AG08396 (cell line): Measurements from ENCODE around the gene HCRT.
A peak's percentile ranks its signal among the peaks of the same experiment; 100 is the strongest.
"Not testable (repeated sequence)": the region's sequence is repeated elsewhere in the genome, so short reads cannot be mapped to it uniquely, and the experiment has no call there.

Experiments used
- DNase-seq: peaks from one replicate; pipeline ENCODE4 v3.0.0; 2012; ENCODE audit warnings: low spot score, mixed read lengths

Gene HCRT

DNA sequence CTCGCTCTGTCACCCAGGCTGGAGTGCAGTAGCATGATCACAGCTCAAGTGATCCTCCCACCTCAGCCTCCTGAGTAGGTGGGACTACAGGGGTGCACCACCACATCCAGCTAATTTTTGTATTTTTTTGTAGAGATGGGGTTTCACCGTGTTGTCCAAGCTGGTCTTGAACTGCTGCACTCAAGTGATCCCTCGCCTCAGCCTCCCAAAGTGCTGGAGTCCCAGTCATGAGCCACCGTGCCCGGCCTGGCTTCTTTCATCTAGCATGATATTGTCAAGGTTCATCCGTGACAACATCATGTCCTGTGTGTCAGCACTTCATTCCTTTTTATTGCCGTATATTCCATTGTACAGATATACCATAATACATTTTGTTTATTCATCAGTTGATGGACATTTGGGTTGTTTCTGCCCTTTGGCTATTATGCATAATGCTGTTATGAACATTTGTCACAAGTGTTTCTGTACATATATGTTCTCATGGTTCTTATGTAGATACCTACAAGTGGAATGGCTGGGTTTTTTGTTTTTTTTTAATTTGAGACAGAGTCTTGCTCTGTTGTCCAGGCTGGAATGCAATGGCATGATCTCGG lies 12.4 kb upstream of the HCRT start:
- no peak for DNase-seq

DNA sequence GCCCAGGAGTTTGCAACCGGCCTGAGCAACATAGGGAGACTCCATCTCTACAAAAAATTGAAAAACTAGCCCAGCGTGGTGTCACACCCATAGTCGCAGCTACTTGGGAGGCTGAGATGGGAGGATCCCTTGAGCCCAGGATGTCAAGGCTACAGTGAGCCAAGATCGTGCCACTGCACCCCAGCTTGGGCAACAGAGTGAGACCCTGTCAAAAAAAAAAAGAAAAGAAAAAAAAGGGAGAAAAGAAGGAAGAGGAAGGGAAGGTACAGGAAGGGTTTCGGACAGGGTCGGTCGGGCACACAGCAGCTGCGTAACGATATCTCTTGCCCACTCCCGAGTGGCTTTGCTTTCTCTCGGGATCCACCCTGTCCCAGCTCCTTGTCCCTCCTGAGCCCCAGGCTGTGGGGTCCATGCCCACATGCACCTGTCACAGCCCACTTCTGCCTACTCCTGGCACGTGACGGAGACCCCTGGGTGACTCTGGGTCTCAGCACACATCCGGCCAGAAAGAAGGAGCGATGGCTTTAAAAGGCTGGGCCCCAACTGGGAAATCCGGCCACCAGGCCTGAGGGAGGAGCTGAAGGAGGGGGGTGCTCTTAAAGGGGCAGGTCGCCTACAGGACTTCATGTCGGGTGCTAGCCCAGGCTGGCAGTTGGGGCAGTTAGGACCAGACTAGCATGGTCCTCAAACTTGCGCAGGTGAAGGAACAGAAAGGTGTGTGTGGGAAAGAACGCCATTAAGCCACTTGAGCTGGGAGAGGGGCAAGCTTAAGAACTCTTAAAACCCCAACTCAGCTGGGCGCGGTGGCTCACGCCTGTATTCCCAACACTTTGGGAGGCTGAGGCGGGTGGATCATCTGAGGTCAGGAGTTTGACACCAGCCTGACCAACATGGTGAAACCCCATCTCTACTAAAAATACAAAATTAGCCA lies 9.0 kb upstream of the HCRT start, which contains the start of gene GHDC:
TSS of gene GHDC (minus strand) at position 526 of the 931 bp plus-strand sequence. CDS start 913 bp downstream, outside the sequence.
- DNase-seq, result peak; percentile 87

DNA sequence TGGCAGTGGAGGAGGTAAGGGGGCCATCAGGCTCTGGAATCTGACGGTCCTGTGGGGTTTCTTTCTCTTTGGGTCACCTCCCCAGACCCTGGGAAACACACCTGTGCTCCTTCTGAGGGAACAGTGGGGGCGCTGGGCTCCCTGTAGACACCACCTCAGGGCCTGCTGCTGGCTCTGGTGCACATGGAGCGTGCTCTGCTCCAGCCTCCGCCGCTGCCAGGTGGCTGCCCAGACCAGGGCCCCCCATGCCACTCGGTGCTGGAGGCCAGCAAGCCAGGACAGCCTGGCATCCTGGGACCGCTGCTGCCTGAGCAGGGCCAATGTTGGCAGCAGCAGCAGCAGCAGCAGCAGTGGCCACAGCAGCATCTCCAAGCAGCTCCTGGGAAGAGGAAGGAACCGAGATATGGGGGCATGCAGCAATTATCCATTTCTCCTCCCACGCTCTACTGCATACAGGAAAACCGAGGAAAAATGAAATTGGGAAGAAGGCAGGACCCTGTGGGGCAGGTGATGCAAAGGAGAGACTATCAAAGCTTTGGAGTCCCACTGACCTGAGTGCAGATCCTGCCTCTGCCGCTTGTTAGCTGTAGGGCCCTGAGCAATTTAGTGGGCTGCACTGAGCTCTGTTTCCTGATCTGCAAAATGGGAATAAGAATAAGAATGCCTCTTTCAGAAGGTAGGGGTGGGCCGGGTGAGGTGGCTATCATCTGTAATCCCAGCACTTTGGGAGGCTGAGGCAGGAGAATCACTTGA lies 8.1 kb upstream of the HCRT start:
- DNase-seq, result no peak

DNA sequence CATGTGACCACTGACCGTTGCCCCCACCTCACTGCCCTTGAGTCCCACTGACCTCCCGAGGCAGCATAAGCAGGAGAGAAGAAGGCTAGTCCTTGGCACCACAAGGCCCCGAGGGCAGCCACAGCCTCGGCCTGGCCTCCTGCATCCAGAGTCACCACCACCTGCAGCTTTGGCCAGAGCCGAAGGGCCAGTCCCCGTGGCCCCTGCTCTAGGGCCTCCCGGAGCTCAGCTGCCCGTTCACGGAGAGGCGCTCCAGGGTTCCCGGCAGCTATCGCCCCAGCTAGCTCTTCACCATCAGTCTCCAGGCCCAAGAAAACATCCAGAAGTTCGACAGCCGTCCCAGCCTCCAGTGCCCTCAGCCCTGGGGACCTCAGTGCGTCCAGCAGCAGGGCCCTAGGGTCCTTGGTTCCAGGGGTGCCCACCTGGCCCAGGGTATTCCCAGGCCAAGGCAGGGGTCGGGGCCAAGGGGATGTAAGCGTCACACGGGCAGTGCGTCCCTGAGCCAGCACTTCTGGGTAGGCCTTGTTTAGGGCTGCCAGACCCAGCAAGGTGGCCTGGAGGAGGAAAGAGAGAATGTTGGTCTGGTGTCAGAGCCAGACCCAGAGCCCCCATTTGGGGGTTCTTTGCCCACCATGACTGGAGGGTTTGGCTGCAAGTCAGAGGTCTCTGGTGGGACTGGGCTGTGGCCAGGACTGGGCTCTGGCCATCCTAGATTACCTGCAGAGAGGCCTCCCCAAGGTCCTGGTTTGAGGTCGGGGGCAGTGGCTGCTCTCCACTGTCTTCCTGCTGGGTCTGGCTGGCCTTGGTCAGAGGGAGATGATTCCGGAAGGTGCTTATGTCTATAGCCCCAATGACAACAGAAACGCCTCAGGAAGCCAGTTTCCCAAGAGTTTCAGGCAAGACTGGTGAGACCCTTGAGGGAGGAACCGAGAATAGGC lies 7.2 kb upstream of the HCRT start:
- no peak for DNase-seq

DNA sequence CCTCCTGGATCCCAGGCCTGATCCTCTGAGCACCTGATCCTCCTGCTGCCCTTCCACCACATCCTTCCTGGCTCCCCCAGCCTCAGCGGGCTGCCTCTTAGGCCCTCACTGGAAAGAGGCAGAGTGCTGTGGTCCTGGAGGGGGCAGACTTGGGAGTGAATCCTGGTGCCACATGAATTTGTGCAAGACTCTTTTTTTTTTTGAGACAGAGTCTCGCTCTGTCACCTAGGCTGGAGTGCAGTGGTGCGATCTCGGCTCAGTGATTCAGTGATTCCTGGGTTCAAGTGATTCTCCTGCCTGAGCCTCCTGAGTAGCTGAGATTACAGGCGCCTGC lies 6.0 kb upstream of the HCRT start:
- DNase-seq, result no peak

DNA sequence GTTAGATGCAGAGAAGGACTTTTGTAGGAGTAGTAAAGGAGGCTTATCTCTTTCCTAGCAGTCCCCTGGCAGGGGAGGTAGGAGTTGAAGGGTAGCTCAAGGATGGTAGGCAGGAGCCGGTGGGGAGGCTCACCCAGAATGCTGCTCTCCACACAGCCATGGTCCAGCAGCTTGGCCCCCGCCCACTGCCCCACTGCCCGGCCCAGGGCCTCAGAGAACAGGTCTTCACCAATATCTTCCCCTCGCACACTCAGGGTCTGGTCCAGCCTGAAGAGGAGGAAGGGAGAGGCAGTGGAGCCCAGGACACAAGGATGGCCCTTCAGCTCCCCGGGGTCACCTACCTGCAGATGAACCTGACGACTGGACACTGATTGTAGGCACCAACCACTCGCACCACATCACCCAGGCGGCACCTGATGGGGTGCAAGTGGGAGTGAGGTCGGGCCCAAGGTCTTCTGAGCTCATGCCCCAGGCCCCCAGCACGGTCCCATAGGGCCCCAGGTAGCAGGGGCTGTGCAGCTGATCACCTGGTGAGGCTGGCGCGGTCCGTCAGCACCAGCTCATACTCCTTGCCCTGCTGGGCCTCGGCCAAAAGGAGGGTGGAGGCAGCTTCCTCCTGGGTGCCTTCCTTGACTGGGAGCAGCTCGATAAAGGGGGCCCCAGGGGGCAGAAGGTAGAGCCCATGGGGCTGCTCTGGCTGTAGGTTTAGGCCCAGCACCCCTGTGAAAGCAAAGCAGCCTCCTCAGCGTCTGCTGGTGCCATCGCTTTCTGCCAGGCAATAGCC lies 5.4 kb upstream of the HCRT start:
- DNase-seq, result no peak

DNA sequence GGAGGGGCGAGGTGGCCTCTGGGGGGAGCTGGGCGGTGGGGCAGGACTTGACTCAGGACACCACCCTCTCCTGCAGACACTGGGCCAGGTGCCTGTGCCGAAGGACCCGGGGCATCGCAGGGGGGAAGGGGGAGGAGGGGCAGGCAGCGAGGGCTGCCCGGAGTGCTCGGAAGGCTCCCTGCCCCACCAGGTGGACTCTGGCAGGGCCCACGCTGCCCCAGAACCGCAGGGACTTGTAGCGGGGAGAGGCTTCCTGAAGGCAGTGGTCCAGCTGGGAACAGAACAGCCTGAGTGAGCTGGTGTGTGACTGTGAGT lies 4.4 kb upstream of the HCRT start:
- no peak for DNase-seq

DNA sequence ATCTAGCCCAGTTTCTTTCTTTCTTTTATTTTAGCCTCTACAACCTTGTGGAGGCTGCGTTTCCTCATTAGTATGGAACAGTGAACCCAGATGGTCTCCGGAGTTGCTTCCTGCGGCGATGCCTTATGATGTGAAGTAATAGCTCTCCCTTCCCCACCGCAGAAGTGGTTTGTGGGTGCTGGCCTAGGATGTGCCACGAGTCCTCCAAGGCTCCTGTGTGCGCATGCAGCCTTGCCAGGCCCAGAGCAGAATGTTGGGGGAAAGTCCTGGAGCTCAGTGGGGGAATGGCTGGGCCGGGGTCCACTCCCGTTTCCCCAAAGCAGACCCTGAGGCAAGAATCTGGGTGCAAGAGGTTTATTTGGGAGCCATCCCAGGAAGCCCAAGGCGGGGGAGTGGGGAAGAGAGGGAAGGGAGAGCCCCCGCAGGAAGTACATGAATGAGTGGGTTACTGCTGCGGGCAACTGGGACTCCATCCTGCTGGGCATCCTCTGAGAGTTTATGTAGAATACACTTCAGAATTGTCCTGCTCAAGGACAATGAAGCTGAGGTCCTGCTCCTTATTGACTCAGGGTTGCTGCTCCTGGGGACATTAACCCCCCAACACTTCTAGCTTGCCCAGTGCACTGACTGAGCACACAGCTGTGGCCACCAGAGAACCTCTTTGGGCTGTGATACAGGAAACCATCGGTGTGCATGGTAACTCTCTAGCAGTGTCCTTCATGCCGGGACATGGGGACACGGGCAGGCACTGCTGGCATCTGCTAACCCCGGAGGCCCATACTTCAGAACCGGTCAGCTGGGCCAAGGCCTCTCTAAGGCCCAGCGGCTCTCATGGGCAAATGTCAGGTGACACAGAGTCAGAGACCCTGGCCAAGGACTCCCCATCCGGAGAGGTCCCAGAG lies 3.7 kb upstream of the HCRT start:
- no peak for DNase-seq

DNA sequence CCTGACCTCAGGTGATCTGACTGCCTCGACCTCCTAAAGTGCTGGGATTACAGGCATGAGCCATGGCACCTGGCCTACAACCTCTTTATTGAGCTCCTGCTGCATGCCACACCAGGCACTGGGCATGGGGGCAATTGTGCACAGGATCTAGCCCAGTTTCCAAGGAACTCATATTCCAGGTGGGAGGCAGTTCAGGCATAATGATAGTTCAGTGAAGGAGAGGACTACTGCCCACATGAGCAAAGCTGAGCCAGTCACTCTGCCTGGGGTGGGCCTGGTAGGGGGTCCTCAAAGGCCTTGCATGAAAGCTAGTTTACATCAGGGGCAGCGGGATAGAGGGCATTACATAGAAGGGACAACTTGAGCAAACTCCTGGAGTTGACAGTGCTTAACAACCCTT lies 2.6 kb upstream of the HCRT start:
- no peak for DNase-seq

DNA sequence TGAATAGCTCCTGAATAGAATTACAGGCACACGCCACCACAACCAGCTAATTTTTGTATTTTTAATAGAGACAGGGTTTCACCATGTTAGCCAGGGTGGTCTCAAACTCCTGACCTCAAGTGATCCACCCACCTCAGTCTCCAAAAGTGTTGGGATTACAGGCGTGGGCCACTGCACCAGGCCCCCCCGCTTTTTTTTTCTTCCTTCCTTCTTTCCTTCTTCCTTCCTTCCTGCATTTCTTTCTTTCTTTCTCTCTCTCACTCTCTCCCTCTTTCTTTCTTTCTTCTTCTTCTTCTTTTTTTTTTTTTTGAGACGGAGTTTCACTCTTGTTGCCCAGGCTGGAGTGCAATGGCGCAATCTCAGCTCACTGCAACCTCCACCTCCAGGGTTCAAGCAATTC lies 939 bp upstream of the HCRT start:
- not testable (repeated sequence) for DNase-seq

DNA sequence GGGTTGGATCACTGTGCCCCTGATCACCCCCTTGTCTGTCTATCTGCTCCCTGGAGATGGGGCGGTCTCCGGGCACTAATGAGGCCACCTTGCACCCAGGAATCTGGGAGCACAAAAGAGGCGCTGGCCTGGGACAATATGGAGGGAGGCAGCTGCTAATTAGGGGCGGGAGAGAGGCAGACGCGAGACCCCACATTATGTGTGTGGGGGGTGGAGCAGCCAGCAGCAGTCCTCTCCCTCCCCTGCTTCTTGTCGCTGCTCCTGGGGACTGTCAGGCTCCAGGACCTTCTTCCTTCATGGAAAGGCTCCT lies 324 bp upstream of the HCRT start:
- DNase-seq, result no peak

DNA sequence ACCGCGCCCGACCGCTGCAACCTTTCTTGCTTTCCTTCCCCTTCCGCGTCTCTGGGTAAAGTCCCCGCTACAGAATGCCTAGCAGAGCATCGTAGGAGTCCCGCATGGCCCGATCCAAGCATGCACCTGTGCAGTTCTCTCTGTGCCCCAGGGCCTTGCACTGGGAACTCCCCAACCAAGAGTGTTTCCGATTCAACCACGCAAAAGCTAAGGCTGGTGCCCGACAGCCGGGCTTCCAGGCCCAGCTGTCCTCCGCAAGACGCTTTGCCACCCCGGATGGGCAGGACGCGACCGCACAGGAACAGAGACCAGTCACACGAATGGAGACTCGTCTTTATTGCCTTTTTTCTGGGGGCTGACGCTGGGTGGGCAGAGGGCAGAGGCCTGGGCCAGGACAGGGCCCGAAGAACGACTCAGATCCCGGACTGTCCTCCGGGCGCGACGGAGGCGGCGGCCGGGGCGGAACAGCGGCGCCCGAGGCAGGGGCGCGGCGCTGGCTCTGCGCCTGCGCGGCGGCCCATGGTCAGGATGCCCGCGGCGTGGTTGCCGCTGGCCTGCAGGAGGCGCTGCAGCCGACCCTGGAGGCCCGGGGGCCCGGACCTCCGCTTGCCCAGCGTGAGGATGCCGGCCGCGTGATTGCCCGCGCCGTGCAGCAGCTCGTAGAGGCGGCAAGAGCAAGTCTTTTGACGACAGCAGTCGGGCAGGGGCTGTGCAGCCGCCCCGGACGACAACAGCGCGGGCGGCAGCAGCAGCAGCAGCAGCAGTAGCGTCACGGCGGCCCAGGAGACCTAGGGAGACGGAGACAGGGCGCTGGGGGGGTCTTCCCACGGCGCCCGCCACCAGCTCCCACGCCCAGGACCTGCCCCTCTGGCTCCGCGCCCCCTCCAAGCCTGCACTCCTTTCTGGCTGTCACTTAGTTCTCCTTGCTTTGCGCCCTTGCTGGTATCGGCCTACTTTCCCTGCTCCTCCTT lies 1.2 kb downstream of the HCRT start:
- peak; percentile 96 for DNase-seq

DNA sequence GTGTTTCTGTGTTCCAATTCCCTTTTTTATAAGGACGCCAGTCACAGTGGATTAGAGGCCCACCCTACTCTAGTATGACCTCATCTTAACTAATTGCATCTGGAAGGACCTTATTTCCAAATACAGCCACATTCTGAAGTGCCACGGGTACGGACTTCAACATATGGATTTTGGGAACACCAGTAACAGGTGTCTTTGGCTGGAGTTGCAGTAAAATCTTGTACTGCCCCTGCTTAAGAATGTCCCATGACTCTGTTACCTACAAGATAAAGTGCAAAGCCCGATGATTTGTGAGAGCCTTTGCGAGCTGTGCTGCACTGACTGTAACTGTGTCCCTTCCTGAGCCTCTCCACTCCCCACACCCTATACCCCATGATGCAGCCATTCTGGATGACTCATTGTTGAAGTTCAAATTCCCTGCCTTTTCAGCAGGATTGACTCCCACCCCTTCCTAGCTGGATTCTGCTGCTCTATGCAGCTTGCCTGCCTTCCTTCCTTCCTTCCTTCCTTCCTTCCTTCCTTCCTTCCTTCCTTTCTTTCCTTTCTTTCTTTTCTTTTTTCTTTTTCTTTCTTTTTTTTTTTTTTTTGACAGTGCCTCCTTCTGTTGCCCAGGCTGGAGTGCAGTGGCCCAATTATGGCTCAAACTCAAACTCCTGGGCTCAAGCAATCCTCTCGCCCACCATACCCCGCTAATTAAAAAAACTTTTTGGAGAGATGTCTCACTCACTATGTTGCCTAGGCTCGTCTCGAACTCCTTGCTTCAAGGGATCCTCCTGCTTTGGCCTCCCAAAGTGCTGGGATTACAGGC lies 2.1 kb downstream of the HCRT start:
- DNase-seq, result peak; percentile 74

DNA sequence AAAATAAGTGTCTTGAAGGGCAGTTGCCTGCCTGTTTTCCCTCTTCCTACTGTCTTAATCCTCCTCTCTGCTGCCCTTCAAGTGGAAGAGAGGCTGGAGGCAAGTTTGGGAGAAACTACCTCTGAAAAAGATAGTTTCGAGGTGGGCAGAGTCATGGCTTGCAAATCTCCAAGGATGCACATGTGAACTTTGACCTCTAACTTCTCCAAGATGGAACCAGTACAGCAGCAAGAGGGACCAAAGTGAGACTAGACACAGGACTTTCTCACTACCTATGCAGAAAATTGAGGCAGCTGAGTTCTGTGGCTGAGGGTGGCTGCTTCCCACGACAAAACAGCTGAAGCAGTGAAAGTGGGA lies 3.4 kb downstream of the HCRT start:
- no peak for DNase-seq

DNA sequence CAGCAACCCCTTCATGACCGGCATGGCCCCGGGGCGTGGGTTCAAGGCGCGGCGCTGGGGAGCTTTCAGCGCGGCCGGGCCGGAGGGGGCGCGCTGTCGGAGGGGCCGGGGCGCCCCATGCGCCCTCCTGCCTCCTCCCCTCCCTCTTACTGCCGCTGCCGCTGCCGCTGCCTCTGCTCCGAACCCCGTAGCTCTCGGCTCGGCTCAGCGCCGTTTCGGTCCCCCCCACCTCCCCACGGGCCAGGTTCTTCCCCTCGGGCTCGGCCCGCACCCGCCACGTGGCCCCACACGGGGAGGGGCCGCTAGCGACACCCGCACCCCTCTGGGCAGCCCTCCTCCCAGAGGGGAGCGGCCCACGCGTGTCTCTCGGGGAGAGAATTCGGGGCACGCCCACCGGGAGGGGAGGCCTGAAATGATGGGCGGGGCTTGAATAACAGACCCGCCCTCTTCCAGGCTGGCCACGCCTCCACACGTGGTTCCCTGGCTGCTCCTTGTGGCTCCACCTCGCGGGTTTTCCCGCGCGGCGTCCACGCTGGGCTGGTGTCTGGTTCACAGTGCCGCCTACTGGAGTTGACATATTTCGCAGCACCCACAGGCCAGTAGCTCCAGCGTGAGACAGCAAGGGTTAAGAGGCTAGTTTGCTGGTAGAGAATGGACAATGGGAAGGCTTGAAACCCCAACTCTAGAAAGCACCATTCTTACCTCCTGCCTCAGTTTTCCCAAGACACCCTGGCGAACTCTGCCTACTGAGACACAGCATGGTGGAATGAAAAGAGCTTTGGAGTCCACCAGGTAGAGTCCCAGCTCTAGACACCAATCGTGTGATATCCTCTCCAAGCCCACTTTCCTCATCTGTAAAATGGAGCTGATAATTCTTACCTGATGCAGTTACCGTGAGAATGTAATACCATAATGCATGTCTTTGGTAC lies 4.1 kb downstream of the HCRT start, which contains the start of gene KCNH4:
TSS of gene KCNH4 (minus strand) at position 221 of the 929 bp plus-strand sequence. CDS start at position 24, 197 bp downstream.
- peak; percentile 92 for DNase-seq

DNA sequence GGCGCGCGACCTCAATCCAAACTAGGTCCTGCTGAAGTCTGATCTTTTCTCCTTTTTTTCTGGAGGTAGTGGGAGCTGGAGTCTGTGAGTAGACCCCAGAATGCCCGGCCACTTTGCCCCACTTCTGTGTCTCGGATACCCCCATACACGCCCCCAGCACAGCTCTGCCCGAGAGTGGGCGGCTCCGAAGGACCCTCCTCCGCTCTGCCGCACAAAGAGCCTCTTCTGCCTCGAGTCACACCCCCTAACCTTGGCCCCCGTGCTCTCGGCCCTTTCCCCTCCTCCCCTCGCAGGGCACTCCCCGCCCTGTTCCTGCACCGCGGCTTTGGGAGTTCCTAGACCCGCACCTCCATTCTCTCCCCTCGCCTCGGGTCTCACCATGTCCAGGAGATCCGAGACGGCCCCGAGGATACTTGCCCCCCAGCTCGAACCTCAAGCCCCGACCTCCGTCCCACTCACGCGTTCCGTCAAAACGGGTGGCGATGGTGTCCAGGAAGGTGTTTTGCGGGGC lies 4.8 kb downstream of the HCRT start:
- no peak for DNase-seq

DNA sequence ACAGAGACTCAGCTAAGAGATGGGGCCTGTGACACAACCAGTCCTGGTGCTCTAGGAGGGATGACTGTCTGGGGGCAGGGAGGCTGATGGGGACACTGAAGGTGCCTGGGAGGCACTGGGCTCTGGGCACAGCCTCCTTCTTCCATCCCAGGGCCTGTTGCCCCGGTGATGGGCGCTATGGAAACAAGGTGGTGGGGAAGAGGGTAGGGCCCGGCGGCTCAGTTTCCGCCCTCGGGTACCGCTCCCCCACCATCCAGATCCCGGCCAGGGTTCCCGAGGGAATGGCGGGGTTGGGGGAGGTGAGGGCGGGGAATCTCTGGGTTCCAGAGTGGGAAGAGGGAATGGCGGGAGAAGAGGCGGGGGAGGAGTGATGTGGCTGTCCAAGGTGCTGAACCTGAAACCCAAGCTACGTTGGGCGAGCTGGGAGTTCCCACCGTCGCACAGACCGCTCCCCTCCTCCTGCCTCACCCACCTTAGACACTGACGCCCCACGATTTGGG lies 5.3 kb downstream of the HCRT start:
- DNase-seq, result peak; percentile 75
